Smooth muscle cell (in vitro differentiated cells): ENCODE measurements around the gene KMT2E. TPM values are rescaled to one million over a fixed set of nuclear protein-coding genes. Genes with fewer than 3 reads are reported as not detected.
"Not testable (repeated sequence)": the region's sequence is repeated elsewhere in the genome, so short reads cannot be mapped to it uniquely, and the experiment has no call there.

Experiments
- DNase-seq: peaks from one replicate; lab custom pipeline; 2025; ENCODE audit not compliant: unreplicated experiment; lab: John Stamatoyannopoulos, UW
- H2AFZ ChIP-seq: fragments of 200-600 bp; sonication (generic); 2 replicates; pipeline ENCODE4 v1.6.0; 2016; ENCODE audit warnings: antibody characterized with exemption, low read depth, mild to moderate bottlenecking
- H3F3A ChIP-seq: fragments of 200-600 bp; sonication (generic); 2 replicates; pipeline ENCODE4 v1.6.0; 2017; ENCODE audit warnings: antibody characterized with exemption, low read depth
- H3K27ac ChIP-seq: fragments of 200-600 bp; sonication (generic); 2 replicates; pipeline ENCODE4 v1.5.1; 2016; ENCODE audit warnings: low read depth, mild to moderate bottlenecking
- H3K27me3 ChIP-seq: fragments of 200-600 bp; sonication (generic); 2 replicates; pipeline ENCODE4 v1.6.1; 2016; ENCODE audit warnings: low read depth, mild to moderate bottlenecking
- H3K36me3 ChIP-seq: fragments of 200-600 bp; sonication (generic); 2 replicates; pipeline ENCODE4 v1.5.1; 2016; ENCODE audit warnings: low read depth
- H3K4me1 ChIP-seq: fragments of 200-600 bp; sonication (generic); 2 replicates; pipeline ENCODE4 v1.5.1; 2016; ENCODE audit warnings: low read depth
- H3K4me2 ChIP-seq: fragments of 200-600 bp; sonication (generic); 2 replicates; pipeline ENCODE4 v1.6.0; 2016; ENCODE audit warnings: mild to moderate bottlenecking
- H3K4me3 ChIP-seq: fragments of 200-600 bp; sonication (generic); 2 replicates; pipeline ENCODE4 v1.5.1; 2016; ENCODE audit warnings: mild to moderate bottlenecking
- H3K79me2 ChIP-seq: fragments of 200-600 bp; sonication (generic); 2 replicates; pipeline ENCODE4 v1.6.0; 2016; ENCODE audit warnings: low read depth, mild to moderate bottlenecking
- H3K9ac ChIP-seq: fragments of 200-600 bp; sonication (generic); 2 replicates; pipeline ENCODE4 v1.6.0; 2016; ENCODE audit warnings: low read depth
- H3K9me3 ChIP-seq: fragments of 200-600 bp; sonication (generic); replicated peaks from 2 replicates; pipeline ENCODE4 v1.5.1; 2016; ENCODE audit warnings: low read depth
- H4K20me1 ChIP-seq: fragments of 200-600 bp; sonication (generic); 2 replicates; pipeline ENCODE4 v1.6.0; 2016; ENCODE audit warnings: low read depth
- CTCF ChIP-seq: fragments of 200-600 bp; sonication (generic); IDR thresholded peaks from 2 replicates; pipeline ENCODE4 v1.5.1; 2017; ENCODE audit warnings: borderline replicate concordance, mild to moderate bottlenecking, antibody characterized with exemption; ENCODE audit not compliant: insufficient read depth, poor library complexity, severe bottlenecking
- WGBS: methylation state at CpG from one replicate; pipeline ENCODE4 v1.1.7; 2016; ENCODE audit warnings: low lambda C conversion rate; 5-methylcytosine and 5-hydroxymethylcytosine counted together
- polyA plus RNA-seq: library from polyadenylated mRNA; unstranded; fragments of >200 nt; fragmentation: Nextera tagmentation; extraction: Ambion mirVana; gene quantifications from 2 replicates; pipeline ENCODE4 v1.2.1, GENCODE V29; 2016
- total RNA-seq: library from RNA; depleted of rRNA; stranded (reverse); fragments of >200 nt; gene quantifications from 2 replicates; pipeline ENCODE4 v1.2.3, GENCODE V29; 2014

The KMT2E gene
- total and polyA plus RNA-seq, 2 experiments from 2014 or later: 64.4 to 88.1 TPM

GRCh38 chr7:104986628-104987259 lies 27.3 kb upstream of the KMT2E start:
- H3K4me1 ChIP-seq: peaks cover 36% of the 10 kb centered on the region
- no peak for DNase-seq
- 46% methylated on average over 6 of the region's 6 CpGs for WGBS

DNA sequence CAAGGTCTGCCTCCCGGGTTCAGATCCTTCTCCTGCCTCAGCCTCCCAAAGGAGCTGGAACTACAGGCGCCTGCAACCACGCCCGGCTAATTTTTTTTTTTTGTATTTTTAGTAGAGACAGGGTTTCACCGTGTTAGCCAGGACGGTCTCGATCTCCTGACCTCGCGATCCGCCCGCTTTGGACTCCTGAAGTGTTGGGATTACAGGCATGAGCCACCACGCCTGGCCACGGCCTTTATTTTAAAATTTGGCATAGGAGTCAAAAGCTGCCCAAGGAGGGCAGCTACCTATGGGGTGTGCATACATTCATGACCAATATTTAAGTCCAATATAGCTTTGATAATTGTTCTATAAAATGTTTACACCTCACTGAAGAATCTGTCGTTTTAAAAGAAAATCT lies 26.6 kb upstream of the KMT2E start:
- H4K20me1 ChIP-seq: not testable (repeated sequence)

More at GRCh38 chr7:104986628-104987259, 27.3 kb upstream of the KMT2E start:
- no peaks in the 10 kb centered on the region for H3K9me3 ChIP-seq
- H2AFZ ChIP-seq: no peak overlapping the region
- no peaks in the 10 kb centered on the region for H3K36me3 ChIP-seq
- peaks cover 48% of the 10 kb centered on the region for H3F3A ChIP-seq
- H3K9ac ChIP-seq: no peak overlapping the region
- H4K20me1 ChIP-seq: peaks cover 2% of the 10 kb centered on the region
- H3K79me2 ChIP-seq: peaks cover 37% of the 10 kb centered on the region
- peak overlapping the region; percentile 90 for H3K4me2 ChIP-seq
- H3K27me3 ChIP-seq: no peaks in the 10 kb centered on the region
- no peak overlapping the region for H3K4me3 ChIP-seq
- no peak overlapping the region for H3K27ac ChIP-seq
- TF ChIP-seq CTCF: no peak

DNA sequence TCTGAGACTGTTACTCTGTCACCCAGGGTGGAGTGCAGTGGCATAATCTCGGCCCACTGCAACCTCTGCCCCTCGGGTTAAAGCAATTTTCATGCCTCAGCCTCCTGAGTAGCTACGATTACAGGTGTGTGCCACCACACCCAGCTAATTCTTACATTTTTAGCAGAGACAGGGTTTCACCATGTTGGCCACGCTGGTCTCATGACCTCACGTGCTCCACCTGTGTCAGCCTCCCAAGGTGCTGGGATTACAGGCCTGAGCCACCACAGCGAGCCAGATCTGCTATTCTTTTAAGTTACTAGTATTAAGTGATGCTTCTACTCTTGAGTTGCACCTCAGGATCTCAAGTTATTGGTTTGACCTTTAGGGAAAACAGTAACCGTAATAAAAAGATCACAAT lies 23.0 kb upstream of the KMT2E start:
- H3K79me2 ChIP-seq: peaks cover 10% of the 10 kb centered on the region
- no peaks in the 10 kb centered on the region for H4K20me1 ChIP-seq
- no peaks in the 10 kb centered on the region for H3K27me3 ChIP-seq
- no peak for DNase-seq
- H3K9me3 ChIP-seq: no peaks in the 10 kb centered on the region
- no peak overlapping the region for H3K9ac ChIP-seq
- TF ChIP-seq CTCF: no peak
- H2AFZ ChIP-seq: no peak overlapping the region
- WGBS: 95% methylated on average over 7 of the region's 7 CpGs
- peaks cover 8% of the 10 kb centered on the region for H3K4me1 ChIP-seq
- H3F3A ChIP-seq: peaks cover 16% of the 10 kb centered on the region
- no peaks in the 10 kb centered on the region for H3K36me3 ChIP-seq
- no peak overlapping the region for H3K4me2 ChIP-seq
- H3K27ac ChIP-seq: no peak overlapping the region
- H3K4me3 ChIP-seq: no peak overlapping the region

More for the DNA sequence above, 26.6 kb upstream of the KMT2E start:
- Histone ChIP-seq H3K4me1 (peaks cover 30% of the 10 kb centered on the region), H3F3A (peaks cover 43% of the 10 kb centered on the region), H3K79me2 (peaks cover 30% of the 10 kb centered on the region)
- 89% methylated on average over 14 of the region's 14 CpGs for WGBS
- H3K27me3 ChIP-seq, DNase-seq, H3K36me3 ChIP-seq, H3K27ac ChIP-seq, H3K9me3 ChIP-seq, H2AFZ ChIP-seq, H3K9ac ChIP-seq, H3K4me2 ChIP-seq, H3K4me3 ChIP-seq: not testable (repeated sequence)

- no peak for TF ChIP-seq CTCF
- Histone ChIP-seq H3K27me3 (no peaks in the 10 kb centered on the region), H3K4me3 (no peak overlapping the region), H4K20me1 (no peaks in the 10 kb centered on the region), H3K4me1 (peaks cover 8% of the 10 kb centered on the region), H3K9me3 (no peaks in the 10 kb centered on the region), H3K27ac (peak overlapping the region; percentile 47), H3K79me2 (no peaks in the 10 kb centered on the region), H3K9ac (no peak overlapping the region), H2AFZ (no peak overlapping the region), H3K4me2 (no peak overlapping the region), H3F3A (peaks cover 17% of the 10 kb centered on the region), H3K36me3 (no peaks in the 10 kb centered on the region)
- WGBS: 100% methylated on average over 2 of the region's 2 CpGs
- DNase-seq: no peak
Measured at GRCh38 chr7:104992306-104992705, 21.7 kb upstream of the KMT2E start.
